HepG2 (cell line): ENCODE data around the gene EEF1AKMT3. TPM values are rescaled to one million over a fixed set of nuclear protein-coding genes. Genes with fewer than 3 reads are reported as not detected.

Experiments
- ATAC-seq: fragments of 200-7000 bp; cut with Tn5 transposase; 3 replicates; pipeline ENCODE4 v1.9.1; 2020; ENCODE audit warnings: mild to moderate bottlenecking, moderate library complexity
- BruUV-seq: library from RNA; stranded (reverse); fragments of 400-500 nt; replicated peaks from 2 replicates; lab custom pipeline; 2021; lab: Mats Ljungman, UMichigan
- CTCF ChIA-PET: fragments of 300-600 bp; formaldehyde crosslinking; extraction: SDS; loops from one replicate; lab custom pipeline; 2021; ENCODE audit warnings: low total read pairs, inconsistent platforms, low intra/inter-chr PET ratio; lab: Yijun Ruan, JAX
- POLR2A ChIA-PET: fragments of 350-600 bp; sonication (Branson Sonifier 250); formaldehyde crosslinking; loops from one replicate; lab custom pipeline; 2020; ENCODE audit warnings: antibody characterized with exemption, inconsistent platforms; lab: Yijun Ruan, JAX
- DNase-seq: peaks from one replicate; pipeline ENCODE4 v3.0.0-alpha.2; 2015; ENCODE audit warnings: low spot score
- FAIRE-seq: peaks from 3 replicates; lab custom pipeline; 2011; peaks lifted over from hg19 to GRCh38; lab: Jason Lieb, UNC
- H2AFZ ChIP-seq: one replicate; pipeline ENCODE4 v1.6.1; 2011; ENCODE audit warnings: low read length, inconsistent platforms
- H3K27ac ChIP-seq: fragments of 300-600 bp; 3 replicates; pipeline ENCODE4 v1.8.0; 2011; ENCODE audit warnings: mixed run types, mild to moderate bottlenecking, mixed read lengths, low read length, inconsistent platforms; ENCODE audit not compliant: insufficient read depth; ENCODE audit errors: extremely low read length
- H3K27me3 ChIP-seq, 2 experiments: fragments of 200-600 bp in 1 of 2; 2 replicates in 1 of 2; 3 replicates in 1 of 2; pipeline versions ENCODE4 v1.6.0 to v1.8.0; 2011; ENCODE audit warnings: low read length in 2 of 2, mild to moderate bottlenecking in 2 of 2, moderate library complexity in 2 of 2, inconsistent platforms in 1 of 2; ENCODE audit not compliant: insufficient read depth in 2 of 2, control insufficient read depth in 1 of 2
- H3K36me3 ChIP-seq, 2 experiments: fragments of 200-600 bp in 1 of 2; replicated peaks in 1 of 2; 2 replicates in 1 of 2; 3 replicates in 1 of 2; pipeline versions ENCODE4 v1.5.1 to v1.8.0; 2011; ENCODE audit warnings: low read length in 2 of 2, inconsistent platforms in 1 of 2; ENCODE audit not compliant: insufficient read depth in 2 of 2, control insufficient read depth in 1 of 2
- H3K4me1 ChIP-seq: 2 replicates; pipeline ENCODE4 v1.5.1; 2012; ENCODE audit warnings: low read length, inconsistent platforms; ENCODE audit not compliant: insufficient read depth
- H3K4me2 ChIP-seq: 2 replicates; pipeline ENCODE4 v1.6.0; 2011; ENCODE audit warnings: low read depth, low read length, inconsistent platforms
- H3K4me3 ChIP-seq, 3 experiments: fragments of 200-600 bp in 1 of 3; sonication (generic), shearing (Covaris generic) in 1 of 3; replicated peaks in 1 of 3; 2 replicates each; pipeline ENCODE4 v1.5.1; 2011 to 2016; ENCODE audit warnings: low read length in 3 of 3, inconsistent platforms in 2 of 3, low read depth in 2 of 3, mild to moderate bottlenecking in 2 of 3, control low read depth in 1 of 3, mixed read lengths in 1 of 3; ENCODE audit not compliant: insufficient read depth in 1 of 3
- H3K79me2 ChIP-seq: one replicate; pipeline ENCODE4 v1.6.1; 2011; ENCODE audit warnings: low read length, inconsistent platforms; ENCODE audit not compliant: insufficient read depth
- H3K9ac ChIP-seq: 2 replicates; pipeline ENCODE4 v1.6.0; 2011; ENCODE audit warnings: mild to moderate bottlenecking, low read depth, low read length, inconsistent platforms; ENCODE audit not compliant: insufficient read depth
- H3K9me3 ChIP-seq: 2 replicates; pipeline ENCODE4 v1.5.1; 2012; ENCODE audit warnings: mild to moderate bottlenecking, low read length
- H4K20me1 ChIP-seq: 2 replicates; pipeline ENCODE4 v1.6.0; 2011; ENCODE audit warnings: inconsistent platforms, mild to moderate bottlenecking, low read length, moderate library complexity; ENCODE audit not compliant: insufficient read depth
- BHLHE40 ChIP-seq: IDR thresholded peaks from 2 replicates; pipeline ENCODE4 v1.6.1; 2011; ENCODE audit warnings: low read length, improper control_type of control experiment
- FLYWCH1 ChIP-seq: sonication (generic); formaldehyde crosslinking; IDR thresholded peaks from 2 replicates; pipeline ENCODE4 v1.8.1; 2023; ENCODE audit warnings: mild to moderate bottlenecking, missing genetic modification reagents
- GPBP1L1 ChIP-seq: sonication (generic); formaldehyde crosslinking; IDR thresholded peaks from 2 replicates; pipeline ENCODE4 v1.5.0; 2020; ENCODE audit warnings: mild to moderate bottlenecking, missing genetic modification reagents
- JUN ChIP-seq: sonication (generic); formaldehyde crosslinking; IDR thresholded peaks from 2 replicates; pipeline ENCODE4 v1.4.0; 2020; ENCODE audit warnings: mild to moderate bottlenecking, missing genetic modification reagents
- KDM1A ChIP-seq: IDR thresholded peaks from 2 replicates; pipeline ENCODE4 v1.6.1; 2016; ENCODE audit warnings: missing compliant biosample characterization
- NBN ChIP-seq: fragments of 450-650 bp; conservative IDR thresholded peaks from 2 replicates; pipeline ENCODE4 v1.6.1; 2017
- NFE2L2 ChIP-seq: fragments of 150-350 bp; IDR thresholded peaks from 2 replicates; pipeline ENCODE4 v1.6.1; 2014; ENCODE audit warnings: low read length
- NPAS2 ChIP-seq: sonication (generic); formaldehyde crosslinking; IDR thresholded peaks from 2 replicates; pipeline ENCODE4 v1.8.0; 2022; ENCODE audit warnings: mild to moderate bottlenecking, missing genetic modification reagents, borderline replicate concordance
- PBX3 ChIP-seq: sonication (generic); formaldehyde crosslinking; IDR thresholded peaks from 2 replicates; pipeline ENCODE4 v1.8.1; 2023; ENCODE audit warnings: missing genetic modification reagents, inconsistent platforms, borderline replicate concordance
- RBM22 ChIP-seq: fragments of 200-400 bp; formaldehyde crosslinking; optimal IDR thresholded peaks from 2 replicates; pipeline ENCODE3; 2017; ENCODE audit warnings: mild to moderate bottlenecking, low read length, moderate library complexity
- RFX3 ChIP-seq: IDR thresholded peaks from 2 replicates; pipeline ENCODE4 v1.6.1; 2016; ENCODE audit warnings: missing biosample characterization, missing genetic modification reagents
- SIN3A ChIP-seq: IDR thresholded peaks from 2 replicates; pipeline ENCODE4 v1.6.1; 2011; ENCODE audit warnings: low read depth, mild to moderate bottlenecking, control low read depth, low read length, borderline replicate concordance
- SIX1 ChIP-seq: sonication (generic); formaldehyde crosslinking; IDR thresholded peaks from 2 replicates; pipeline ENCODE4 v1.4.0; 2020; ENCODE audit warnings: missing genetic modification reagents, borderline replicate concordance
- STAT6 ChIP-seq: sonication (generic); formaldehyde crosslinking; IDR thresholded peaks from 2 replicates; pipeline ENCODE4 v1.4.0; 2020; ENCODE audit warnings: missing genetic modification reagents, mild to moderate bottlenecking, borderline replicate concordance
- WIZ ChIP-seq: sonication (generic); formaldehyde crosslinking; IDR thresholded peaks from 2 replicates; pipeline ENCODE4 v1.5.1; 2020; ENCODE audit warnings: mild to moderate bottlenecking, missing genetic modification reagents
- ZKSCAN5 ChIP-seq: sonication (generic); formaldehyde crosslinking; IDR thresholded peaks from 2 replicates; pipeline ENCODE4 v1.5.1; 2020; ENCODE audit warnings: mild to moderate bottlenecking, missing genetic modification reagents
- ZMAT5 ChIP-seq: sonication (generic); formaldehyde crosslinking; IDR thresholded peaks from 2 replicates; pipeline ENCODE4 v1.5.0; 2020; ENCODE audit warnings: mild to moderate bottlenecking, low read depth, missing genetic modification reagents, borderline replicate concordance
- ZNF3 ChIP-seq: IDR thresholded peaks from 2 replicates; pipeline ENCODE4 v1.7.0; 2017; ENCODE audit warnings: inconsistent platforms
- ZNF672 ChIP-seq: sonication (generic); formaldehyde crosslinking; IDR thresholded peaks from 2 replicates; pipeline ENCODE4 v1.8.1; 2022; ENCODE audit warnings: missing genetic modification reagents
- WGBS: methylation state at CpG from one replicate; pipeline ENCODE4 v1.1.6; 2017; ENCODE audit warnings: low lambda C conversion rate; 5-methylcytosine and 5-hydroxymethylcytosine counted together
- in situ Hi-C: cut with HindIII; loops from 2 replicates; pipeline ENCODE4 v1.10.0; 2017; ENCODE audit warnings: low pct_unique_long_range_greater_than_20kb; ENCODE audit not compliant: extremely low pct_ligation_motif_present
- intact Hi-C: fragments of 100-400 bp; cut with micrococcal nuclease; formaldehyde crosslinking; loops from one replicate; pipeline ENCODE4 v1.10.0; 2022; ENCODE audit not compliant: unreplicated experiment
- polyA plus RNA-seq, 8 experiments: library from polyadenylated mRNA; depleted of rRNA in 3 of 8; stranded (reverse) in 7 of 8; unstranded in 1 of 8; fragments of >200 nt; fragmentation: Illumina TruSeq in 4 of 8; extraction: Trizol in 4 of 8; gene quantifications; 2 replicates each; pipeline versions ENCODE4 v1.2.1 to v1.2.3, GENCODE V29; 2011 to 2016; ENCODE audit warnings: low read depth in 4 of 8, missing spikeins in 1 of 8, mixed read lengths in 1 of 8; ENCODE audit not compliant: insufficient read depth in 1 of 8
- total RNA-seq, 5 experiments: library from RNA; depleted of rRNA; stranded (reverse); fragments of >200 nt; fragmentation: Illumina TruSeq; extraction: Trizol; gene quantifications; 2 replicates each; pipeline ENCODE4 v1.2.3, GENCODE V29; 2016; ENCODE audit warnings: low read depth in 1 of 5

Gene EEF1AKMT3
- total and polyA plus RNA-seq, 2 of the 13 experiments (the other 11 are each of a cell fraction or from before 2014, with no cell fraction given): 4.7 to 11.4 TPM

- no peak for TF ChIP-seq PBX3 (CRISPR knock-in tag)
- no peak for TF ChIP-seq ZNF3 (CRISPR knock-in tag)
- no peak for TF ChIP-seq FLYWCH1
- TF ChIP-seq BHLHE40: no peak
- TF ChIP-seq NPAS2 (CRISPR knock-in tag): no peak
- no peak for TF ChIP-seq KDM1A (CRISPR knock-in tag)
Measured at GRCh38 chr12:57816855-57817151, 44.4 kb downstream of the EEF1AKMT3 start (continued).

- intact Hi-C loops: no loop called here
- ChIA-PET CTCF (interaction anchor here (1.1 kb wide), 1 partner anchor 88 kb away, joined by 3 read pairs; no protein-coding TSS in a partner anchor), POLR2A (interaction anchor here (0.6 to 0.9 kb wide), 3 partner anchors 21 to 34 kb away, joined by 3 read pairs; partner anchors contain the start of gene CTDSP2)
- H3K4me2 ChIP-seq: no peak overlapping the region
- TF ChIP-seq JUN (no peak), WIZ (no peak), RBM22 (no peak), SIN3A (no peak), RFX3 (no peak), NFE2L2 (no peak), ZMAT5 (CRISPR knock-in tag) (no peak), ZKSCAN5 (CRISPR knock-in tag) (no peak), GPBP1L1 (CRISPR knock-in tag) (no peak), NBN (no peak), STAT6 (CRISPR knock-in tag) (no peak), SIX1 (CRISPR knock-in tag) (no peak), ZNF672 (CRISPR knock-in tag) (no peak)
- H2AFZ ChIP-seq: no peak overlapping the region
- no peak for DNase-seq
- no peak for ATAC-seq
- WGBS: 90% methylated on average over 7 of the region's 8 CpGs
- no peaks in the 10 kb centered on the region for H3K9me3 ChIP-seq
- no peak overlapping the region for H3K9ac ChIP-seq
- no peak for FAIRE-seq
- in situ Hi-C loops: no loop called here
- H3K4me1 ChIP-seq: peaks cover 91% of the 10 kb centered on the region
- H3K4me3 ChIP-seq: no peak overlapping the region
- no TSS peak for BruUV-seq
- no peaks in the 10 kb centered on the region for H3K79me2 ChIP-seq
- no peaks in the 10 kb centered on the region for H4K20me1 ChIP-seq
- peaks cover 0 to 3% of the 10 kb centered on the region in 2 experiments; a peak in 2 of 5 replicates for H3K36me3 ChIP-seq
- no peak overlapping the region for H3K27ac ChIP-seq
- H3K27me3 ChIP-seq: no peaks in the 10 kb centered on the region
Measured at GRCh38 chr12:57817261-57817989, 45.0 kb downstream of the EEF1AKMT3 start.
